RPMI8226 (cell line): ENCODE data around the gene PRKACA.
"Not testable (repeated sequence)": the region's sequence is repeated elsewhere in the genome, so short reads cannot be mapped to it uniquely, and the experiment has no call there.

ENCODE experiments used
- DNase-seq: peaks from one replicate; pipeline ENCODE4 v3.0.0-alpha.2; 2015

Gene PRKACA

DNA sequence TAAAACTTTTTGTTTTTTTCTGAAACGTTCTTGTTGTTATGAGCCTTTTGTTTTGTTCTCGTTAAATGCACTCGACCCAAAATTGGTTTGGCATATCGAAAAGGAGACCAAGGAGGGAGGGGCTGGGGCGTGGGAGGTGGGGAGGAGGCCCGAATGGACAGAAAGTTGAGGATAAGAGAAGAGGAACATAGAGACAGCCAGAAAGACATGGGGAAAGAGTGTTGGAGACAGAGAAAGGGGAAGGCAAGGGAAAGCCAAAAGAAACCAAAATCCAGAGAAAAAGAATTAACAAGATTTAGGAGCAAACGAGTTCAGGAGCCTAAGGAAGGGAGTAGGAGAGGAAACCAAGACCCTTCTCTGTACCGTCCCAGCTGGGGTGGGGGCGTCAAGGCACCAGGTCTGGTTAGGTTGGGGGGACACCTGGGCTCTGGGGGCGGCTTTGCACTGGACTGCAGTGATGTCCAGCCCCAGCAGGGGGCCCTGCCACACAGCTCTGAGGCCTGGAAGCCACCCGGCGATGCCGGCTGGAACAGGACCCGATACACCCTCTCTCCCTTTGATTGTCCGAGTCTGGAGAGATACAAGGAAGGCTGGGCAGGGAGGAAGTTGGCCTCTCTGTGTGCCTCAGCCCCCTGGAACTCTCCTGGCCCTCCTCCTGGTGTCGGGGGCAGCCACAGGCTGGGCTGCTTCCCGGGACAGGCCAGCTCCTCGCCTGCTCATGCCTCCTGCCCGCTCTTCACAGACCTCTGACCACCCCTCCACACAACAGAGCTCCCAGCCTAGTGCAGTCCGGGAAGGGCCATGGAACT lies 30.4 kb upstream of the PRKACA start:
- peak; percentile 55 for DNase-seq

DNA sequence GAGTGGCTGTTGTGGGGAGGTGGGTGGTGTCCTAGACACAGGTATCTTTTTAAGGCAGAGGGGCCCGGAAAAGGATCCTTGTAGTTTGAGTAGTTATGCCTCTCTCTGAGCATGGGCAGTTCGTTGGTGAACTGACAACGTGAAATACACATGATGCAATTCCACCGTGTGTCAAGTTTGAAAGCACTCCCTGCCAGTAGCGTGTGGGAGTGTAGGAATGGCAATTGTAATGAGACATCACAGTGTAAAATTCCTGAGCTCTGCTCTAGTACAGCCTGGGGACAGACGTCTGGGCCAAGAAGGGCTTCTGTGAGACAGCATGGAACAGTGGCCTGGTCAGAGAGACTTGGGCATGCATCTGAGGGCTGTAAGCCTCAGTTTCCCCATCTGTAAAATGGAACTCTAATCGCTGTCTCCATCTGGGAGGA lies 29.2 kb upstream of the PRKACA start:
- no peak for DNase-seq

DNA sequence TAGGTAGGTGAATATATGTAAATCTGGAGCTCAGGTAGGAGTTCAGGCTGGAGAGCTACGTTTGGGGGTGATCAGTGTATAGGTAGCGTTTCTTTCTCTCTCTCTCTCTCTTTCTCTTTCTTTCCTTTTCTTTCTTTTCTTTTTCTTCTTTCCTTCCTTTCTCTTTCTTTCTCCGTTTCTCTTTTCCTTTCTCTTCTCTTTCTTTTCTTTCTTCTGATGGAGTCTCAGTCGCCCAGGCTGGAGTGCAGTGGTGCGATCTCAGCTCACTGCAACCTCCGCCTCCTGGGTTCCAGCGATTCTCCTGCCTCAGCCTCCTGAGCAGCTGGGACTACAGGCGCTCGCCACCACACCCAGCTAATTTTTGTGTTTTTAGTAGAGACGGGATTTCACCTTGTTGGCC lies 28.6 kb upstream of the PRKACA start:
- DNase-seq, result not testable (repeated sequence)

DNA sequence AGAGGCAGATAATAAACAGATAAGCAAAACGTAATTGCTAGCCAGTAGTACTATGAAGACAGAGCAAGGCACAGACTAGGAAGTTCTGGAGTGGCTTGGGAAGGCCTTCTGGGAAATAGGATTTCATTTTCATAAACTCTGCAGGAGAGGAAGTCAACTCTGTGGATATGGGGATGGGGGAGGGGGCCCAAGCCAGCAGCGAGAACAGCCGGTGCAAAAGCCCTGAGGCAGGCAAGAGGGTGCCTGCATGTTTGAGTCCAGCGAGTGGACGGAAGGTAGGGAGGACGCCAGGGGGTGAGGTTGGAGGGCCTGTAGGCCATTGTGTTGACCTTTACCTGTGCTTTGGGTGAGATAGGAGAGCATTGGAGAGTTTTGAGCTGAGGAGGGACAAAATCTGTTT lies 27.8 kb upstream of the PRKACA start:
- no peak for DNase-seq

DNA sequence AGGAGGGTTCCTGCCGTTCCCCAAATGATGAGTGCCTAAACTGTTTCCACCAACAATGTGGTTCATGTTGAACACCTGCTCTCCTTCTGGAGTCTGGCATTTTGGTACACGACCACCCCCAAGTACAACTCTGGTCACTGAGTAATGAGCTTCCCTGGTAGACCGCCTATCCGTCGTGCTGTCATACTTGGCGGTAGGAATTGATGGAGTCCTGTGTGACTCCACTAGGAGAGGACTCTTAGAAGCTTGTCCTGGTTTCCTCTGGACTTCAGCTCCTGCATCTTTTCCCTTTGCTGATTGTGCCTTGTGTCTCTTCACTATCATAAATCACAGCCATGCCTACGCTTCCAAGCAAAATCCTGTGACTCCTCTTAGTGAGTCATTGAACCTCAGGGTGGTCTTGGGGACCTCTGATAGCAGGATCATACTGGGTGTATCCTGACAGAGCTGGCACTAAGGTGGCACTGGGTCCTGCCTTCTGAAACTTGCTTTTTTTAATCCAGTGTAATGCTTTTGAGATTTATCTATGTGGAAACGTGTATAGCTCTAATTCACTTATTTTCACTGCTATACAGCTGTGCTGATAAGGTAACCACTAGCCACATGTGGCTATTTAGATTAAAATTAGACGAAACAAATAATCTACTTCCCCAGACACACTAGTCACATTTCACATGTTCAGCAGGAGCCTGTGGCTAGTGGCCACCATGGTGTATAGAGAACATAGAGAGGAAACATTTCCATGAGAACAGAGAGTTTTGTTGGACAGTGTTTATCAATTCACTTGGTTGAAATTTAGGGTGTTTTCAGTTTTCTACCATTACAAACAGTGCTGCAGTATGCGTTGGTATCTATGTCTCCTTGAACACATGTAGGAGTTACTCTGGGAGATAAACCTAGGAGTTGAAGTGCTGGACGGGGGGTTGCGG lies 25.0 kb upstream of the PRKACA start:
- DNase-seq, result no peak

DNA sequence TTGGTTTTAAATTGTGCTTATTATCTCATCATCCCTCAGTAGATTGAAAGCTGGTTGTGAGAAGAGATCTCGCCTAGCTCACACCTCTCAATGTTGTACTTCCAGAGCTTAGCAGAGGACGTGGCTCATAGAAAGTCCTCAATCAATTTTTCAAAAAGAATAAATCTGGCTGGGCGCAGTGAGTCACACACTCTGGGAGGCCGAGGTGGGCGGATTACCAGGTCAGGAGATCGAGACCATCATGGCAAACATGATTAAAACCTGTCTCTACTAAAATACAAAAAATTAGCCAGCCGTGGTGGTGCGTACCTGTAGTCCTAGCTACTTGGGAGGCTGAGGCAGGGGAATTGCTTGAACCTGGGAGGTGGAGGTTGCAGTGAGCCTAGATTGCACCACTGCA lies 23.5 kb upstream of the PRKACA start:
- no peak for DNase-seq

DNA sequence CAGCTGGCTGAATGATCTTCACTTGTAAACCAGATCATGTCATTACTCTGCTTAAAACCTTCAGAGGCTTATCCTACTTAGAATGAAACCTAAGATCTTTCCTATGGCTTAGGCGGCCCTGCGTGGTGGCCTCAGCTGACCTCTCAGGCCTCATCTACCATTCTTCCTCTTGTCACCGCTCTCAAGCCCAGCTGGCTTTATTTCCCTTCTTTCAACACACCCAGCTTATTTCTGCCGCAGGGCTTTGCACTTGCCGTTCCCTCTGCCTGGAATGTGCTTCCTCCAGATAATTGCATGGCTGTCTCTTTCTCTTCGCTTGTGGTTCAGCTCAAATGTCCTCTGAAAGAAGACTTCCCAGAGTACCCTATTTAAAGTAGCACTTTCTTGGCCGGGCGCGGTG lies 22.4 kb upstream of the PRKACA start:
- DNase-seq, result no peak

DNA sequence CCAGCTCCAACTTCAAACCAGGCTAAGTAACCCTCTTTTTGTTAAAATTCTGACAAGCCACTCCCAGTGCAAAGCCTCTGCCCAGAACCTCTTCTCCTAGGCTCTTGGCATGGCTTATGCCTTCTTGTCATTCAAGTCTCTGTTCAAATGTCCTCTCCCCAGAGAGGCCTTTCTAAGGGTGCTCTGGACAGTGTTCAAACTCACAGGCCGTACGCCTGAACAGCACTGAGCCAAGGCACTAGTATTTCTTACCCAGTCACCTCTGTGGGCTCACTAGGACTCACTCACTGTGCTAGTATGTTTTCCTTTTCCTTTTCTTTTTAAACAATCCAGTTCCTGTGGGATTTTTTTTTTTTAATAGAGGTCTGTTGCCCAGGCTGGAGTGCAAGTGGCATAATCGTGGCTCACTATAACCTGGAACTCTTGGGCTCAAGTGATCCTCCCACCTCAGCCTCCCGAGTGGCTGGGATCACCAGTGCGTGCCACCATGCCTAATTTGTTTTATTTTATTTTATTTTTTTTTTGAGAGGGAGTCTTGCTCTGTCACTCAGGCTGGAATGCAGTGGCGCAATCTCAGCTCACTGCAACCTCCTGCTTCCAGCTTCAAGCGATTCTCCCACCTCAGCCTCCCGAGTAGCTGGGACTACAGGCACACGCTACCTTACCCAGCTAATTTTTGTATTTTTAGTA lies 21.2 kb upstream of the PRKACA start:
- no peak for DNase-seq

DNA sequence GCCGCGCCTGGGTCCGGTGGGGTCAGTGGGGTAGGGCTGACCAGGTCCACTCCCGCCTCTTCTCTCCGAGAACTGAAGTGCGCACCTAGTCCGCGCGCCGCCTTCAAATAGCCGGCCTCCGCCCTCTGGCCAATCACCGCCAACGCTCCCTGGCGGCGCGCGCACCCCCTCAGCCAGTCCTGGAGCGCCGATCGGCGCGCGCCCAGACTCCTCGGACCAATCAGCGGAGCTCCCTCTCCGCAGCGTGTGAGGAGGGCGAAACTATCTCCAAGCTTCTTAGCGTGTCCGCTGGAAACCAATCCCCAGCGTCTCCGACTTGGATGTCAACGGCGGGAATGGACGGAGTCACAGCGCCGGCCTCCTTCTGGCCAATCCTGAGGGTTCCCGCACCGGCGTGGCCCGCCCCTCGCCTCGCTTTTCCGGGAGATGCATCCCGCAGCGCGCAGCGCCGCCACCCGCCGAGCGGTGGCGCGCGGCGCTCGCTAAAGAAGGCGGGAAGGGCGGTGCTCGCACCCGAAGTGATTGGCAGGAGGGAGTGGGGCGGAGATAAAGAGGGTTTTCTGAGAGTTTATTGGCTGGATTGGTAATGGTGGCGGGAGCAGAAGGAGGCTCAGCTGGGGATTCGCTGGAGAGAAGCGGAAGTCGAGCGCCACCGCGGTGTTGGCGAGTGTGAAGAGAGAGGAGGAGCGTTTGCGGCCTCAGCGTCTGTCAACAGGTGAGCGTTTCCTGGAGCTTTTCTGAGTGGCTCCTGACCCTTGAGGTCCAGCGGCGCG lies 19.1 kb upstream of the PRKACA start, which contains the start of gene ASF1B:
Gene ASF1B (minus strand): TSS at position 81 of the 773 bp plus-strand sequence. CDS start 133 bp downstream, outside the sequence.
- DNase-seq, result peak; percentile 99

DNA sequence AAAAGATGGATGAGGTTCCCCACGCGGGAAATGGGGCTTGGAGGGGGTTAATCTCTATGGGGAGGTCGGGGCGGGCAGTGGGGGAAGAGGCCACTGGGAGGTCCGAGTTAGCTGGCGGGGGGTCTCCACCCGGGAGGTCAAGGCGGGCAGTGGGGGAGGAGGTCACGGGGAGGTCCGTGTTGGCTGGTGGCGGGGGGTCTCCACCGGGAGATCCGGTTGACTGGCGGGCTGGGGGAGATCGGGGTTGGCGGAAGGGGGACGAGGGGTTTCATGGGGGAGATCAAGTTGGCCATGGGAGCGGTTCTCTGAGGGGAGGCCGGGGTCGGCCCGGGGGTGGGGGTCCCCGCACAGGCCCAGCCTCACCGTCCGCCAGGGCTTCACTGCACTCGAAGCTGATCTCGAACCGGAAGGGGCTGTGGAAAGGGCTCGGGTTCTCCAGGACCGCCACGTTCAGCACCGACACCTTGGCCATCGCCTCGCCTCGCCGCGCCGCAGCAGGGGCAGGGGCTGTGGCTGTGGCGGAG lies 18.5 kb upstream of the PRKACA start:
- no peak for DNase-seq

DNA sequence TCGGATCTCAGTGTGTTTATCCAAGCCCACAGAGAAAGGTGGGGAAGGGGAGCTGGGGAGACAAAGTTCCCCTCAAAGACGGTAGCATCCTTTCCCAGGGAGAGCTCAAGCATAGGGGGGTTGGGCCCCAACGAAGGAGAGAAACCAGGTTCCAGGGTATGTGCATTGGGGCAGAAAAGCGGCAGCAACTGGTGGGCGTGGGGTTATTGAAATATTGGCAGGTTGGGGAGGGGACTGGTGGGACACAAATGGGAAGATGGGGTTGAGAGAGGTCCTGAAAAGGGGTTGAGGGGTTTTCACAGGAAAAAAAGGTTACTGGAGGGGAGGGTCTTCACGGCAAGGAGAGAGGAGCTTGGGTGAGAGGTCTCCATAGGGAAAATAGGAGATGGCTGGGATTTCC lies 17.8 kb upstream of the PRKACA start:
- DNase-seq, result no peak

DNA sequence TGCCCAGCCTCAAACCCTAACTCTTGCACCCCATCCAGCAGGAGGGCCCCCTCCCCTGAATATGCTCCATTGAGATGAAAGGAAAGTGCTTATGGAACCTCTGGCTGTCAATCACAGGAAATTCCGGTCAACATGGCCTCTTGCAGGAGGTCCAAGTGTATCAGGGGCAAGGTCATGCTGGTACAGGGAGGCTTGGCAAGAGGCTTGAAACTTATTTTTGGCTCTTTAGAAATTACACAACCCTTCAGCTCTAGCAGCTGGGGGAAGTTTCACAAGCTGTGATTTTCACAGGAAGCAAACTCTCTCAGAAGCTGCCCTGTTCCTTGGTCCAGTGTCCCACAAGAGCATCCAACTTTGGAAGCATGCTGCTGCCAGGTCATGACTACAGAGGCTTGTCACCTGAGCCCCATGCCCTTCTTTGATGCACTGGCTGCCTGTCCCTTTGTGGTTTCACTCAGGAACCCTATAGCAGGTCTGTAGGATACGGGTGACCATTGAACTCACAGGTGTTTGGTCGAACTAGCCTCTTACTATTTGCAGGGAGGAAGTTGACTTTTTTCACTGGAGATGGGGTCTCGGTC lies 10.5 kb upstream of the PRKACA start:
- peak; percentile 42 for DNase-seq

DNA sequence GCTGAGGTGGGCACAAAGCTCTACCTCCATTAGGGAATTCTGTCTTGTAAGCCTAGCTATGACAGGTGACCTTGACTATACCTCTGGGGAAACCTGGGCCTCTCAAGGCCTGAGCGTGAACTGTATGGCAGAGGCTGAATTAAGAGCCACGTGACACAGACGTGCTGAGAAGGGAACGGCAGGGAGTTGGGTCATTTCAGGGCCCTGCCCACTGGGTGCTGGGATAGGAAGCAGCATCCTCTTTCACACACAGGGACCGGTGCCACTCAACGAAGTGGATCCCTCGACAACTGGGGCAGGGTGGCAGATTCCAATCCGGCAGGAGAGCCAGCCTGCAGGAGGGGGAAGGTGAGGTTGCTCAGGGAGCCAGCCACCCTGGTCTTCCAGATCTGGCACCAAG lies 9.6 kb upstream of the PRKACA start:
- no peak for DNase-seq

DNA sequence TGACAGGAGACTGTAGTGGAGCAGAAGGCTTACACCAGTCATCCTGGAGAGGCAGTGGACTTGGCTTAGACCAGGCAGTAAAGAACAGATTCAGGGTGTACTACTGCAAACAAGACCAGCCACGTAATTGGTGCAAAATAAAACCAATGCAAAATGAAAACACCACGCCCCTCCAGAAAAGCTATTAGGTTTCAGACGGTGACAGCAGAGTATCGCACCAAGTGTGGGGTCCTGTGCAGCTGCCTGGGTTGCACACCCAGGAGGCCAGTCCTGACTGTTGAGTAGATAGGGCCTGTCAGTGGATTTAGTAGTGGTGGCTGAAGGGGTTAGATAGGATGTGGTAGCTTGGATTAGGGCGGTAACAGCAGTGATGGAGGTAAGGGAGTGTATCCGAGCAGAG lies 5.4 kb upstream of the PRKACA start:
- no peak for DNase-seq

DNA sequence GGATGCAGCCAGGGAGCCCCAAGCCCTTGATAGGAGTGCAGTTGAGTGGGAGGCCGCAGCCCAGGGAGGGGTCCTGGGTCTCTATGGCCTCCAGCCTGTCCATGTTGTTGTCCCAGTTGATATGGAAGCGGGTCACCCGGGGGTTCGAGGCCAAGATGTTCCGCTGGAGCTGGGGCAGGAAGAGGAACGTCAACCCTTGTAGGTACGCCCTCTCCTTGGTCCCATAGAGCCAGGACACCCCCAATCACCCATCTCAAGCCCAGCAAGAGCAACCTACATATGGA lies 2.9 kb upstream of the PRKACA start:
- no peak for DNase-seq

DNA sequence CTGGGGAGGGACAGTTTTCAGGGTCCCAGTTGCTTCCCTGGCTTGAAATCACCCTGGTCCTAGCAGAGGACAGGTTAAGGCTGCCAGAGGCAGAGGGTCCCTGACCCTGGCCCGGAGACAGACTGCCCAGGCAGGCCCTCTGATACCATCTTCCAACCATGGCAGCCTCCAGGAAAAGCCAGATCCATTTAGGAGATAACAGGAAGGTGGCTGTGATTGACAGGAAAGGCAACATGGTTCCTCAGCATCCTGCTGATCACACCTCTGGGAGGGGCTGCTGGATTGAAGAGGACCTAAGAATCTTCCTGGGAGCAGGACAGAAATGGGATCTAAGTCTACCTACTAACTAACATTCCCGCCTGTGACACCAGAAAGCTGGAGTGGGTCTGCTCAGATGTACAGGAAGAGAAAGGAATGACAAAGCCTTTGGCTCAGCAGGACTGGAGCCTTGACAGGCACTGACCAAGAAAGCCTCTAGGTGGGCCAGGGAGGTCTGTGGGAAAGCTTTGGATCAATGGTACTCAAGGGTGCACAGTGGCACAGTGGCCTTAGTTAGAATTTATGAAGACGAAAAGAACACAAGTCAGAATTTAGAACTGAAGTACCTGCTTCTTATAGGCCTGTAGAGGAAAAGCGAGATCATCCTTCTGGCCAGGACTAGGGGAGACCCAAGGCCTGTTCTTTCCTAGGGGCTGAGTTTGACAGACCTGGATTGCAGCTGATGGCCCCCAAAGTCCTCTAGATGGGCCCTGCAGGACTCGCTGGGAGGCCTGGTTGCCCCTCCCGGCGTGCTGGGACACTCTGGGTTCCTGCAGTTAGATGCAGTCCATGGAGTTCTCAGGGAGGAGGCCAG lies 2.3 kb upstream of the PRKACA start:
- no peak for DNase-seq

DNA sequence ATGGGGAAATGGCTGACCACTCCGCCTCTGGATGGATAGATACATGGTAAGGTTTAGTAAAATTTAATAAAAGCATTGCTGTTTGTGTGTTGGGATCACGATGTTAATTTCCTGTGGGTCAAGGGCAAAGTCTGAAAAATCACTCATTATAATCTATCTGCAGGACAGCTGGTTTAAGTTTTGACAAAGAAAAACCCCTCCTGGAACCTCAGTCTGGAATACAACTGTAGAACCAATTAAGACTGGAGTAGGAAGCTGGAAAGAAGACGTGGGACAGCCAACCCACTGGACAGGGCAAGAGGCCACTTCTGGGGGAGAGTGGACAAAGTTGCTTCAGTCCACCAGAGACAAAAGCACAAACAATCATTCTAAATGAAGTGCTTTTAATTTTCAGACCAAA lies 1.6 kb upstream of the PRKACA start:
- DNase-seq, result no peak

DNA sequence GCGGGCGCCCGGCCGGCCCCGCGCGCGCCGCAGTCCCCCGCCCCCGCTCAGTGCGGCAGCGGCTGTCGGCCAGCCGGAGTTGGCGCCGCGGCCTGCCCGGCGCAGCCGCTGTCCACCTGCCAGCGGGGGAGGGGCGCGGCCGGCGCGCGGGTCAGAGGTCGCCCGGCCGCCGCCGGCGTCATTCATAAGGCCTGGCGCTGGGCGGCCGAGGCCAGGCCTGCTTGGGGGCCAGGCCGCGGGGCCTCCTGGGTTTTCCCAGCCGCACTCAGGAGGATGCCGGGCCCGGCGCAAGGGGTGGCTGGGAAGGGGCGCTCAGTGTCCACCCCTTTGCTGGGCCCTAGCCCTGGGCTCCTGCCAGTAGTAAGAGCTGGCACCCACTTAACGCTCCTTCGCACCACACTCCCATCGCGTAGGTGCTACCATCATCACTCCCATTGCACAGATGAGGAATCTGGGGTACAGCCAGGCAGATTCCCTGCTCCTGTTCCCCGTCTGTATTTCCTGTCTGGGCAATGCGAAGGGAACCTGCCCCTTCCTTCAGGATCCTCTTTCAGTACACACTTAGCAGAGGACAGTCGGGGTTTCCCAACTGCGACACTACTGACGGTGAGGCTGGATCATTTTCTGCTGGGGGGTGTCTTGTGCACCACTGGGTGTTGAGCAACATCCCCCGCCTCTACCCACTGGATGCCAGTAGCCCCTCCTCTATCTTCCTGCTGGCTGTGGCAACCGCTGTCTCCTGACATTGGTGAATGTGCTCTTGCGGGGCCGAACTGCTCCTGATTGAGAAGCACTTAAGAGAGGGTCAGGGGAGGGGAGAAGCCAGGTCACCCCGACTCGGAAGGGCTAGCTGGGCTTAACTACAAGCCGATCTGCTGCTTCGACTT lies 846 bp upstream of the PRKACA start:
- no peak for DNase-seq

DNA sequence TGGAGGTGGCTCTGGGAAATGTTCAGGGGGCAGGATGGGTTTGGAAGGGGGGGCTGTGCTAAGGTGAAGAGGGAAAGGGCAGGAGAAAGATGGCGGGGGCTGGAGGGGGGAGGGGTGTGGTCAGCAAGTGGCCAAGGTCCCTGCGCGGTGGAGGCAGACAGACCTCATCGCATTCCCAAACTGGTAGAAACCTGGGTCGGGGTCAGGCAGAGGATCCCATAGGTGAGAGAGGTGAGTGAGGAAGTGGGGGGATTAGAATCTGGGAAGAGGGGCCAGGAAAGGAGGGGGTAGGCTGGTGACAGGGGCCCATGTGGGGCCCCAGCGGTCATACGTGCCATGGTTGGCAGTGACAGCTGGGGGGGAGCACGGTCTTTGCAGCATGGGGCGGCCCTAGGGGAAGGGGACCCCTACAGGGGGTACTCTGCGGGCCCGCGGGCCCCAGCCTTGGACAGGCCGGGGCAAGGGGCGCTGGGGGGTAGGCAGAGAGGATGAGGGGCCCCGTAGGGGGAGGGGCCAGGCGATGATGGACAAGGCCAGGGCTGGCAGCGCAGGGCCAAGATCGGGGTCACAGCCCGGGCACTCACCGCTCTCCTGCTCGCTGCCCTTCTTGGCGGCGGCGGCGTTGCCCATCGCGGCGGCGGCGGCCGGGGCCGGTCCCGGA lies 514 bp downstream of the PRKACA start:
- DNase-seq, result peak; percentile 25

DNA sequence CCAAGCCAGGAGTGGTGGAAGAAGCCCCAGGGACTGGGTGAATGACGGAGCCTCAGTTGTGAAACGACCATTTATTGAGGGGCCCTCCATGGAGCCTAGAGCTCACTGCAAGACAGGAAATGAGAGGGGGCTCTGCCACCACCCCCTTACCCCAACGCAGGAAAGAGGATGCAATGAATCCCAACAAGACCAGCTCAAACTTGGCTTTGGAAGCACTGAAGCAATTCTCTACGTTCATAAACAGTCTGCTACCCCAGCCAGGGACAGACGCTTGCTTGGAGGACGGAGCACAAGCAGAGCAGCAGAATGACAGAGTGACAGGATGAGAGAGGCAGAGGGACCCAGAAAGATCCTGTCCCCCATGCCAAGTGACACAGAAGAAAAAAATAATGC lies 1.0 kb downstream of the PRKACA start:
- no peak for DNase-seq
